SKM-1 (cell line): ENCODE results near the gene SYNGR2.

Experiments
- DNase-seq: peaks from one replicate; lab custom pipeline; 2025; ENCODE audit not compliant: unreplicated experiment; lab: John Stamatoyannopoulos, UW

SYNGR2 gene

DNA sequence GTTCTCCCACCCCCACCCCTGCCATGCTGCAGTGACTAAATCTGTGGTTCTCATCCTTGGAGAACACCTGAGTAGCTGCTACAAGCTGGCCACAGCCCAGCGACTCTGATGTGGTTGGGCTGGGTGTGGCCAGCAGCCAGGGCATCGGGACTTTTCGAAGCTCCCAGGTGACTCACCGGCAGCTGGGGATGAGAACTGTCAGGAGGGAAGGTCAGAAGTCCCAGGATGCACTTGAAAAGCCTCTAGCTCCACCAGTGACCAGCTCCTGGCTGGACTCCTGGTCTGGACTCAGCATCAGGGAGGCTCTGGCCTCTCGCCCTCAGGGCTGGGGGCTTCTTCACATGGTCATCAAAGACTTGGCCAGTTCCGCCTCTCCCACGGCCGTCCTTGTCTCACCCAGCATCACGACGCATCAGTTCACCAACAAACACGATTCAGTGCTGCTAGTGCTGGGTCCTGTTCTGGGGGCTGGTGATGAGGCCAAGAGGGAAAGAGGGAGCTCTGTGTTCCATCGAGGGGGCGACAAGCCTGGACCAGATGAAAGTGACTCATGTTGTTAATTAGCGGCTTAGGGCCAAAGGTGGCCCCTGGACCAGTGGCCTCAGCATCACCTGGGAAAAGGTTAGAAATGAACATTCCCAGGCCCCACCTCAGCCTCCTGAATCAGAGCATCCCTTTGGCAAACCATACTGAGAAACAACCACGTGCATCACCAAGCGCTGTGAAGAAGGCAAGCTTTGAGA is 26.1 kb upstream of the SYNGR2 start:
- no peak for DNase-seq

DNA sequence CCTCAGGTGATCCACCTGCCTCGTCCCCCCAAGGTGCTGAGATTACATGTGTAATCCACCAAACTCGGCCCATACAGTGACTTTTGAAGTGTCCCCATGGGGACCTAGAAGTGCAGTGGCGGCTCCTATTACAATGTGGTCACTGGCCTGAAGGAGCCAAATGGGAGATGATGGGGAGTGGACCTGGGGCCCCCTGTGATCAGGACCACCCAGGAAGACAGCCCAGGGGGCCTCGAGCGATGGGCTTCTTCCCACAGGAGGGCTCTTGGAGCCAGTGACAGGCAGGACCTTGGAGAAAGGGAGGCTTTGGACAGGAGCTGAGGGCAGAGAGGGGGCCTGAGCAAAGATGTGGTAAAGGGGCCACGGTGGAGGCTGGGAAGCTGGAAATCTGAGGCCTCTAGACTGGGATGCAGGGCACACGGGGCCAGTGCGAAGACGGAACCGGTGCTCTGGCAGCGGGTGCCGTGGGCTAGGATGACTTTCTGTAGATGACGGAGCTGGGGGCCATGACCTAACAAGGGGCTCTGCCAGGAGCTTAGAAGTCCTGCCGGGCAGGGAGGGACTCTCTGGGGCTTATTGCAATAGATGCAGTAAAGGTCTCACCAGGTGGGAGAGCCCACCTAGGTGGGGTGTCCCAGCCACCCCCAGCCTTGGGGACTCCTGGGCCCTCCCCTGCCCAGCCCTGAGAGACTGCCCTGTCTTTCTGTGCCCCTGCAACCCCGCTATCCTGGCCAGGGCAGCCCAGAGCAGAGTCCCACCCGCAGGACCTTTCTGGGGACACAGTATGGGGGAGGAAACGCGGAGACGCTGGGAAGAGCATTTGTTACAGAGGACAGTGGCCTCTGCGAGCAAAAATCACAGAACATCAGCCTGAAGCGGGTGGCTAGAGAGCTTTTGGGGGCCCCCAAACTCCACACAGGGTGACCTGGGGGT is 24.9 kb upstream of the SYNGR2 start:
- no peak for DNase-seq

DNA sequence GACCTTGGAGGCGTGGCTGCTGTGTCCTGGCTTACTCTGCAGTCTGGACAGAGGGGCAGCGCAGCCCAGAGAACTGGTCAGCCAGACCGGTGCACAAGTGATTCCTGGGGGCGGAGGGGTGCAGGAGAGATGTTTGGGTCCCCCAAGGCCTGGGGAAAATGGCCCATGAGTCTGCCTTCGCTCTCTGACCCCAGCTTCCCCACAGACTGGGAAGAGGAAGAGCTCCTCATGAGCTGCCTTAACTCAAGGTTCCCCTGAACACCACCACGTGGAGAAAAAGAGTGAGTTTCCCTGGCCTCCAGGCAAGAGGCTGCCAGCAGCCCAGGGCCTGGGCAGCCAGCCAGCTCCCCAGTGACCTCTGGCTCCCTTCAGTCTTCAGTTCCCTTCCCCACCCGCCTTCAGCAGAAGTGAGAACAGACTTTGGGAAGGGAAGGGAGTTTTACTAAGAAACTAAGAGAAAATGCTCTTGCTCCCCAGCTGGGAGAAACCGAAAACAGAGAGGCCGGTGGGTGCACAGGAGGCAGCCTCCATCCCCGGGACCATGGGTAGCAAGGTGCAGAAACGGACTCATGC is 24.1 kb upstream of the SYNGR2 start:
- DNase-seq, result peak; percentile 90

DNA sequence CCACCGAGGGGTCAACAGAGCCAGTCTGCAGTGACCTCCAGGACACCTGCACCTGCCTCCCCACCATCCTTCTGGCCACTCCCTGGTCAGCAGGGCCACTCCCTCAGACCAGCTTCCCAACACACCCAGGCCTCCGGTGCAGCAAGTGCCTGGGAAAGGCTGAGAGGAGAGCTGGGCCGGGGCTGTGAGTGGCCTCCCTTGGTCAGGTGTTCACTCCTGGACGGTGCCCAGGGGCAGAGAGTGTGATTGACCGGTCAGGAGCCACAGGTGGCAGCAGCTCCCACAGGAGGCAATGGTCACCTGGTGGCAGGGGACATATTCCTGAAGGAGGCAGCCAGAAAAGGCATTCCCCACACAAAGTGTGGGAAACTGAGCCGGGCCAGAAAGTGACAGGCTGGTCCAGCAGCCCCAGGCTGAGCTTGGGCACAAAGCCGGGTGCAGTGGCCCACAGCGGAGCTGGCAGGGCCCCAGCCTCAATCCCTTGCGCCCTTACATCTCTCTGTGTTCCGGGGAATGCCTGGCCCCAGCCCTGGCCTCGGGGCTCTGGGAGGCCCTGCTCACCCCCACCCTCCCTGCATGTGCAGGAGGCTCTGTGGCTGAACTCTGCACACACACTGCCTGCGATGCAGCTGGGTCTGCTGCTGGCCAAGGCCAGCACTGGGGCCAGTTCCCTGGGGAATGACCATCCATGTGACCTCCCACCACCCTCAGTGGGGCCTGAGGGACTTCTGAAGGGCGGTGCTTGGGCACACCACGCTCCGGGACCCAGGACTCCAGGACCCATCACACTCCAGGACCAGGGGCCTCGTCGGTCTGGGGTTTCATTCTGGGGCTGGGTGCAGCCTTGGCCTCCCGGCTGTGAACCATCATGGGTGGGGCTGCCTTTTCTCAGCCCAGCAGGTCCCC is 23.4 kb upstream of the SYNGR2 start:
- DNase-seq, result no peak

DNA sequence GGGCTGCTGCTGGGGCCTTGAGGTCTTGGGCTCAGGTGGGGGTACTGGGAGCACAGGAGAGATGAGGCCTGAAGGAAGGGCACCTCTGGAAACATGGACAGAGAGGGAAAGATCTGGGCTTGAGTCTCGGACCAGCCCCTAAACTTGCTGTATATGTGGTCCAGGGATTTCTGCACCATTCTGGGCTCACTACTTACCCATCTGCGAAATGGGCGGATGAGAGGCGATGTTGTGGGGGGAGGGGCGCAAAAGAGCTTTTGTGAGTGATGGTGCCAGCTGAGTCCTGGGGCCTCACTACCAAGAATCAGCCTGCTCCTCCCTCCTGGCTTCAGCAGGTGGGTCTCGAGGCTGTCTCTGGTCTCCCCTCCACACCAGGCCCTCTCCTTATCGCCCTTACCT is 21.9 kb upstream of the SYNGR2 start:
- DNase-seq, result no peak

DNA sequence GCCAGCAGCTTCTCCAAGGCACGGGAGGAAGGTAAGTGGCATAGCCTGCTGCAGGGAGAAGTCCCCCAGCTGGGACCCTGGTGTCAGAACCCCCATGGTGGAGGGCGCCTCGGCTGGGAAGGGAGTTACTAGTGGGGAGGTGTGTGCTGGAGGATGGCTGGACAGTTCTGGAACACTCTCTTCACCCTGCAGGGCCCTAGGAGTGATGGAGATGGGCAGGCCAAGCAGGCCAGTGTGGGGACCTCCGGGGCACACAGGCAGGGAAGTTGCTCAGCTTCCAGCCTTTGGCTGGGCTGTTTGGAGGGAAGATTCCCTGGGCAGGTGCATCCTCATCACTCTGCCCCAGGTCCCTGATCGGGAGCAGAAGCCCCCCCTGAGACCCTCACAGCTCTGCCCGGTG is 21.5 kb upstream of the SYNGR2 start:
- DNase-seq, result no peak

DNA sequence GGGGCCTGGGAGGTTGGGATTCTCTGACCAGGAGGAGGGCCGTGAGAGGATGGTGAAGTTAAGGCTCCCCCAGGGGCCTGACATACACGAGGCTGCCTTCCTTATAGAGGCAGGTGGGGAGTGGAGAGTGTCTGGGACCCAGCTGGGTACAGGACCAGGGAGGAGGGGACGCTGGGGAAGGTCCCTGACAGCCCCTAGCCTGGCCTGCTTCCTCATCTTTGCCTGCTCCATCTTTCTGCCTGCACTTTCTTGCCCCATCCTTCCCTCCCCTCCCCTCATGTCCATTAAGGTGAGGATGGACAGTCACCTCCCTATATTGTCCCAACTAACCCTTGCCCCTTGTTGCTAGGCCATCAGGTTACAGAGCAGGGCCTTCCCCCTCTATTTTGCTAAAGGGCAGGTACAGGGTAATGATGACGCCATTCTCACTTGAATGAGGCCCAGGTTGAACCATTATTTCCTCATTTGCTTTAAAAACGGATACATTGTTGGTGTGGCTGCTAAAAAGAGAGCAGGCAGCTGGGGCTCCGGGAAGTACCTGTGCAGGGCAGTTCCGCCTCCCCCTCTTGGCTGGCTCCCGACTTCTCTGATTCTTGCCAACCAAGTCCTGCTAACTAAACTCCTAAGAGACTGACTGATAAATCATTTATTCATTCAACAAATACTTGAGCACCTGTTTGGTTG is 20.9 kb upstream of the SYNGR2 start:
- peak; percentile 45 for DNase-seq

DNA sequence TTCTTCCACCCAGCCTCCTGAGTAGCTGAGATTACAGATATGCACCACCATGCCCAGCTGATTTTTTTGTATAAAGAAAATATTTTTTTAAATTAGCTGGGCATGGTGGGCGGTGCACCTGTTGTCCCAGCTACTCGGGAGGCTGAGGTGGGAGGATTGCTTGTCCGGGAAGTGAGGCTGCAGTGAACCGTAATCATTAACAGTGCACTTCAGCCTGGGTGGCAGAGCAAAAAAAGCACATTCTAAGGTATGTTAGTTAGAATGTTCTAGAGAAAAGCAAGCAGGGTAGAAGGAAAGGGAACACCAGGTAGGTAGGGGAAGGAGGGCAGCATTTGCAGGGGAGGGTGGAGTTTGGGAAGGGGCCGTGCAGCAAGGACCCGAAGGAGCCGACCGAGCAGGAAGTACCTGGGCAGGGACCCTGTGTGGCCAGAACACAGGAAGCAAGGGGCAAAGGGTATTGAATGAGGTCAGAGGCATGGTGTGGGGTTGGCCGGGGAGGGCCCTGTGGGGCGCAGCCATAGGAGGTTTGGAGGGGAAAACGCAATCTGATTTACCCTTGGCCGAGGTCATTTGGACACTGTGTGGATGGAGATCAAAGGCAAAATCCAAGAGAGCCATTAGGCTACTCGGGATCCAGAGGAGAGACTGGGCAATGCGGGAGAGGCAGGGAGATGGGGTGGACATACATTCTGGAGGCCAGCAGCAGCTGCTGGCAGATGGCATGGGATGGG is 19.9 kb upstream of the SYNGR2 start:
- no peak for DNase-seq

DNA sequence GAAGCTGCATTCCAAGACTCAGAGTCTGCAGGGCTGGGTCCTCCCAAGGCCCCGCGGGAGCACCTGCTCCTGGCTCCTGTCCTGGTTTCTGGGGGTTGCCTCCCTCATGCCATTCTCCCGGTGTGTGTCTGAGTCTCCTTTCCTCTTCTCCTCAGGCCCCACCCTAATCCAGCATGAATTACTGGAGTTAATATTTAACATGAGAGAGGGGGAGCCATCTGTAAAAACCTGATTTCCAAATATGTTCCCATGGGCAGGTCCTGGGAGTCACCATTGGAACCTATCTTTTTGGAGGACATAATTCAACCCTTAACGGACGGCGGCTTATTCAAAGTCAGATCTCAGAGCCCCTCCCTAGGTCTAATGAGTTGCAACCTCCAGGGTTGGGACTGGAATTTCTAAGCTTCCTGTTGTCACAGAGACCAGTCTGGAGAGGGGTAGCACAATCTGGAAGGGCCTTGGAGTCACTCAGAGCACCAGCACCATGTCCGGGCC is 16.8 kb upstream of the SYNGR2 start:
- no peak for DNase-seq

DNA sequence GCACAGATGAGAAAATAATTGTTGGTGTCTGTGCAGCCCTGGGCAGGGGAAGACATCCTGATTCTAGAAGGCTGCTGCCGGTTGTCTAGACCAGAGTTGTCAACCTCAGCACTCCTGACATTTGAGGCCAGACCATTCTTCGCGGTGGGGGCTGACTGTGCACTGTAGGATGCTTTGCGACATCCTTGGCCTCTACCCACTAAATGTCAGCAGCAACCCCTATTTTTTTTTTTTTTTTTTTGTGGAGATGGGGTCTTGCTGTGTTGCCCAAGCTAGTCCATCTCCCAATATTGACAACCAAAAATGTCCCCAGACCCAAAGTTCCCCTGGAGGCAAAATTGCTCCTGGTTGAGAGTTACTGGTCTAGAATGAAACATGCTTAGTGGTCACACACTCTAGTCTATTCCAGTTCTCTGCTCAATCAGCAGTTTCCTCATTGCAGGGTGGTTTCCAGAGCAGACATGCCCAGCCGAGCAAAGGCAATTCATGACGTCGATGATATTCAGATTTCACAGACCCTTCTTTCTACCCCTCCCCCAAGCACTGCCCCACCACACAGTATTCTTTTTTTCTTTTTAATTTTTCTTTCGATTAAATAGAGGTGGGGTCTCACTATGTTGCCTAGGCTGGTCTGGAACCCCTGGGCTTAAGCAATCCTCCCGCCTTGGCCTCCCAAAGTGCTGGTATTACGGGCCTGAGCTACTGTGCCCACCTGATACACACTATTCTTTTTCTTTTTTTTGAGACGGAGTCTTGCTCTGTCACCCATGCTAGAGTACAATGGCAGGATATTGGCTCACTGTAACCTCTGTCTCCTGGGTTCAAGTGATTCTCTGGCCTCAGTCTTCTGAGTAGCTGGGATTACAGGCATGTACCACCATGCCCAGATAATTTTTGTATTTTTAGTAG is 13.2 kb upstream of the SYNGR2 start:
- DNase-seq, result peak; percentile 40

DNA sequence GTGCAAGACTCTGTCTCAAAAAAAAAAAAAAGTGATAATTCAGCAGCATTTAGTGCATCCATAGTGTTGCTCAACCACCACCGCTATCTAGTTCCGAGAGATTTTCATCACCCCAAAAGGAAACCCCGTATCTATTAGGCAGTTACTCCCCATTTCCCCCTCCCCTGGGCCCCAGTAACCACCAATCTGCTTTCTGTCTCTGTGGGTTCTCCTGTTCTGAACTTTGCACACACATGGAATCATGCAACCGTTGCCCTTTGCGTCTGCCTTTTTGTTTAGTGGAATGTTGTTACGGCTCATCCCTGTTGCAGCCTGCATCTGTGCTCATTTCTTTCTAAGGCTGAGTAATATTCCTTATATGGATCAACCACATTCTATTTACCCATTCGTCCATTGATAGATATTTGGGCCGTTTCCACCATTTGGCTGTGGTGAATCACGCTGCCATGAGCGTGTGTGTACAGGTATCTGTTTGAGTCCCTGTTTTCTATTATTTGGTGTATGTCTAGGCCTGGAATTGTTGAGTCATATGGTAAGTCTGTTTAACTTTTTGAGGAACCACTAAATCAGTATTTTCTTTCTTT is 8.7 kb upstream of the SYNGR2 start:
- peak; percentile 47 for DNase-seq

DNA sequence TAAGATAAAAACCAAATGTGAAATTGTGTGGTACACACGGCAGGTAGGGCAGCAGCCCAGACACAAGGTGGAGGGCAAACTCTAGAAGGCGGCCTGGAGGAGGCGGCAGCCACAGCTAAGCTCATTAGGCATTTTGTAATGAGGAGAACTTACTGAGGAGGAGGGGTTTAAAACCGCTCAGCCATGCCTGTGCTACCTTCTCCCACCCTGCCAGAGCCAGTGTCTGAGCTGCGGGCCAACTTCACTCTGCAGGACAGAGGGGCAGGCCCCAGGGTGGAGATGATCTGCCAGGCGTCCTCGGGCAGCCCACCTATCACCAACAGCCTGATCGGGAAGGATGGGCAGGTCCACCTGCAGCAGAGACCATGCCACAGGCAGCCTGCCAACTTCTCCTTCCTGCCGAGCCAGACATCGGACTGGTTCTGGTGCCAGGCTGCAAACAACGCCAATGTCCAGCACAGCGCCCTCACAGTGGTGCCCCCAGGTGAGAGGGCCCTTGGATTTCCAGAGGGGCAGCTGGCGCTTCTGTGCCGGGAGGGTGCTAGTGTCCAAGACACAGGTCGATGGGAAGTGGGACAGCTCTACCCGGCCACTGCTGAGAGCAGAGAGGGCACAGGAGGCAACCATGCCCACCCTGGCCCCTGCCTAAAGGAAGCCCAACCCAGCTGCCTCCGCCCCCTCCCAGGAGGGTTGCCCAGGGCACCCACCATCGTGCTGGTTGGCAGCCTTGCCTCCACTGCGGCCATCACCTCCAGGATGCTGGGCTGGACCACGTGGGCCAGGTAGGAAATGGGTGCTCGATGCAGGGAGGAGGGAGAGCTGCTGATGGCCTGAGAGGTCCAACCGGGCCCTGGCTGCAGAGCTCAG is 4.3 kb upstream of the SYNGR2 start:
- no peak for DNase-seq

DNA sequence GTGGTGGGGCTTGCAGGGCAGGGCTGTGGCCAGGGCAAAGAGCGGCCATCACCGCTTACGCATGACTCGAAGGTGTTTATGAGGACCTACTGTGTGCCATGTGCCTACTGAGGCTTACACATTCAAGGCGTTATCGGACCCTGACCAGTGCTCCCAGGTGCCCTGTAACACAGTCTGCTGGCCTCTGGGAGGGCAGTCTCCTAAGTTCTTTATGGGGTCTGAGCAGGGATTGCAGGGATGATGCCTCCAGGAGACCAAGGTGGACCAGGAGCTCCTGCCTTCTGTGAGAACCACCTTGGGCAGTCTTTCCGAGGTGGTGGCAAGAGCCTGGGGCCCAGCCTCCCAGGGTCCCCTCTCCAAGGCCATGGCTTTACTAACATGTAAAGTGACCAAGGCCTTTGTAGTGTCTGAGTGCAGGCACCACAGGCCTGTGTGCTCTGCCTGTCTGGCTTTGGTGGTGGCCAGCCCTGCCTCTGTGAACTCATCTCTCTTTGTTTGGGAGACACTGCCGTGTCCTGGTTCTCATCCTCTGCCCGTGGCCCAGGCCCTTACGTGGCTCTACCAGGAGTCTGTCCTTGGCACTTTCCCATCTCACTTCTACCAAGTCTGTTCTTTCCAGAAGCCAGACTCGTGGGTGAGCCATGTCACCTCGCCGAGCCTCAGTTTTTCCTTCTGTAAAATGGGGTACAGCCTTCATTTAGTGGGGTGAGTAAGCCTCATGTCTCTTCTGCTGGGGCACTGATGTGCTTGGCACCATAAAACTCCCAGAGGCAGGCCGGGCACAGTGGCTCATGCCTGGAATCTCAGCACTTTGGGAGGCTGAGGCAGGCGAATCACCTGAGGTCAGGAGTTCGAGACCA is 3.4 kb upstream of the SYNGR2 start:
- no peak for DNase-seq

DNA sequence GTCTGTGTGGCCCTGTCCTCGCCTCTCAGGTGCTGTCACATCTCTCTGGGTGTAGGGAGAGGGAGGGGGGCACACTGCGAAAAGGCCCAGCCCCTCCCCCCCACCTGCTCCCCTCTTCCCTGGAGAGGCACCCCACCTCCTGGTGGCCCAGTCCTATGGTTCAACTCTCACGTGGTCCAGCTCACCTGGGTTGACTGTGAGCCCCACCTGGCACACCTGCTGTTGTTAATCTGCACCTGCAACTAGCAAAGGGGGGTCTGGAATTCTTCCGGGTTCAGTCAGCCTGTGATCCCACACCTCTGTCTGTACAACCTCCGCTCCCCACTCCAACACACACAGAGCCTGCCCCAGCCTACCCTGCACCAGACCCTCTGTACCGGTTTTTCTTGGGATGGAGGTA is 2.0 kb upstream of the SYNGR2 start:
- no peak for DNase-seq

DNA sequence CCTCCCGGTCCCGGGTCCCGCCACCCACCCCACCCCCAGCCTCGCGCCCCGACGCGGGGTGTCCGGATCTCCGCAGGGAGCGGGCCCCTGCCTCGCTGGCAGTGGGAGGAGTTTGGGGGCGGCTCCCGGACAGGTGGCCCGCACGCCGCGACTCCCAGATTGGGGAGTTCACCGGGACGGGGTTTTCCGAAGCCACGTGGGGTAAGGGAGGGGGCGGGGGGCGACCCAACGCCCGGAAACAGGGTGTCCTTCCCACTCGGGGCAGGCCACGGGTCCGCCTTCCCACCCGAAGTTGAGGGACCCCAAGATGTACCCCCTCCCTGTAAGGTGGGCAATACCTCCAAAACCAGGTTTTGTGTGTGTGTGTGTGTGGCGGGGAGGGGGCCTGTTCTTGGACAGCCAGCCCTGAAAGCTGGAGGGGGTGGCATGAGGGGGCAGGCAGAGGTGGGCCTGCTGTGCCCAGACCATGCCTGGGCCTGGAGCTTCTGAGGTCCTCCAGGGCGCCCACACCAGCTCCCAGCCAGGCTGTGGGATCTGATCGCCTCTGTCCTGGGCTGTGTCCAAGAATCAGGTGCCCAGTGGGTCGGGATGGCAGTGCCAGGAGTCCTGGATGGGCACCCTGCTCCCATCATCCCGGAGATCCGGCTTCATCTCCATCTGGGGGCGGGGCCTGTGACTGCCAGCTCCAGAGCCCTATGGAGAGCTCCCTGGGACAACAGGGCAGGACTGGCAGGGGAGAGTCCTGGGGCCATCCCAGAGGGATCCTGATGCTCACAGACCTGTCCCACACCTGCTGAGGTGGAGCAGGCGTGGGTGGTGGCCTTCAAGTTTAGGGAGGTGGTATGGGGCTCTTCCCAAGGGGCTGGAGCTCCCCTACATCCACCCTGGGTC is 767 bp downstream of the SYNGR2 start:
- no peak for DNase-seq
